GM12864 (cell line): Measurements from ENCODE around the gene WDR87.
"Not testable (repeated sequence)": the region's sequence is repeated elsewhere in the genome, so short reads cannot be mapped to it uniquely, and the experiment has no call there.

Source experiments
- DNase-seq: peaks from one replicate; pipeline ENCODE4 v3.0.0-alpha.2; 2011; ENCODE audit warnings: low read depth
- H3K4me3 ChIP-seq: 2 replicates; pipeline ENCODE4 v1.5.1; 2011; ENCODE audit warnings: mild to moderate bottlenecking, low read depth, low read length, control low read depth
- CTCF ChIP-seq: IDR thresholded peaks from 2 replicates; pipeline ENCODE4 v1.5.1; 2011; ENCODE audit warnings: low read depth, mild to moderate bottlenecking, moderate library complexity, low read length, control low read depth, inconsistent platforms; ENCODE audit errors: missing control alignments

The WDR87 gene

GRCh38 chr19:37867831-37868230 lies 38.6 kb downstream of the WDR87 start:
- no peak for TF ChIP-seq CTCF

GRCh38 chr19:37865930-37866329 lies 40.5 kb downstream of the WDR87 start:
- not testable (repeated sequence) for DNase-seq, H3K4me3 ChIP-seq

More at GRCh38 chr19:37867831-37868230, 38.6 kb downstream of the WDR87 start:
- H3K4me3 ChIP-seq: no peak overlapping the region
- no peak for DNase-seq

GRCh38 chr19:37864501-37864900 lies 41.9 kb downstream of the WDR87 start:
- no peak for DNase-seq
- TF ChIP-seq CTCF: no peak
- H3K4me3 ChIP-seq: no peak overlapping the region

GRCh38 chr19:37855098-37855497 lies 51.3 kb downstream of the WDR87 start:
- DNase-seq: no peak
- no peak overlapping the region for H3K4me3 ChIP-seq
- TF ChIP-seq CTCF: no peak

GRCh38 chr19:37845932-37846331 lies 60.5 kb downstream of the WDR87 start:
- no peak for TF ChIP-seq CTCF
- no peak for DNase-seq
- H3K4me3 ChIP-seq: no peak overlapping the region
